ENCODE data around the gene IP6K1.

IP6K1 gene

GRCh38 chr3:49803465-49804140 is 17.3 kb upstream of the IP6K1 start:
- ATAC-seq (replicated peaks; ENCODE audit: extremely low read depth, poor library complexity, severe bottlenecking) (peak; percentile 16), DNase-seq (ENCODE audit: low spot score in 2 of 2) (peak in 1 of 2 donors; percentile 29)
- Mint-ChIP-seq H3K9me3 (no peaks in the 10 kb centered on the region), H3K27ac (ENCODE audit: low read depth) (peak overlapping the region; percentile 68), H3K4me1 (peaks cover 29% of the 10 kb centered on the region), H3K27me3 (no peaks in the 10 kb centered on the region), H3K36me3 (ENCODE audit: insufficient read depth) (peaks cover 10% of the 10 kb centered on the region), H3K4me3 (peak overlapping the region; percentile 86)

GRCh38 chr3:49802719-49803464 is 16.6 kb upstream of the IP6K1 start, which contains the start of gene INKA1:
Gene INKA1 (plus strand): TSS chr3:49803261. CDS start chr3:49803393, 132 bp downstream.
- DNase-seq (ENCODE audit: low spot score in 2 of 2) (peak; percentile 80 to 83), ATAC-seq (replicated peaks; ENCODE audit: extremely low read depth, poor library complexity, severe bottlenecking) (peak; percentile 89)
- peak within 1 kb of the TSS; percentile 68 for H3K27ac Mint-ChIP-seq (ENCODE audit: low read depth)
- H3K4me1 Mint-ChIP-seq, result peaks cover 29% of the 10 kb centered on the region
- peaks cover 10% of the 10 kb centered on the region for H3K36me3 Mint-ChIP-seq (ENCODE audit: insufficient read depth)
- H3K9me3 Mint-ChIP-seq, result no peaks in the 10 kb centered on the region
- H3K27me3 Mint-ChIP-seq, result no peaks in the 10 kb centered on the region
- peak within 1 kb of the TSS; percentile 86 for H3K4me3 Mint-ChIP-seq

- peaks cover 10% of the 10 kb centered on the region for H3K36me3 Mint-ChIP-seq (ENCODE audit: insufficient read depth)
- no peak for ATAC-seq (replicated peaks; ENCODE audit: extremely low read depth, poor library complexity, severe bottlenecking)
- H3K9me3 Mint-ChIP-seq, result no peaks in the 10 kb centered on the region
- no peak overlapping the region for H3K27ac Mint-ChIP-seq (ENCODE audit: low read depth)
- no peak for DNase-seq (ENCODE audit: low spot score in 2 of 2)
- peaks cover 20% of the 10 kb centered on the region for H3K4me1 Mint-ChIP-seq
- no peak overlapping the region for H3K4me3 Mint-ChIP-seq
- H3K27me3 Mint-ChIP-seq, result no peaks in the 10 kb centered on the region
Measured at GRCh38 chr3:49801160-49801559, 14.8 kb upstream of the IP6K1 start.

GRCh38 chr3:49799761-49800160 is 13.4 kb upstream of the IP6K1 start, which contains the start of gene CDHR4:
Gene CDHR4 (minus strand): TSS chr3:49799873. CDS start chr3:49799812, 61 bp downstream.
- H3K27ac Mint-ChIP-seq (ENCODE audit: low read depth), result no peak within 1 kb of the TSS
- H3K4me1 Mint-ChIP-seq, result peaks cover 10% of the 10 kb centered on the region
- H3K36me3 Mint-ChIP-seq (ENCODE audit: insufficient read depth), result peaks cover 6% of the 10 kb centered on the region
- H3K27me3 Mint-ChIP-seq, result no peaks in the 10 kb centered on the region
- no peak for ATAC-seq (replicated peaks; ENCODE audit: extremely low read depth, poor library complexity, severe bottlenecking)
- DNase-seq (ENCODE audit: low spot score in 2 of 2), result no peak
- no peak within 1 kb of the TSS for H3K4me3 Mint-ChIP-seq
- no peaks in the 10 kb centered on the region for H3K9me3 Mint-ChIP-seq

- Mint-ChIP-seq H3K27me3 (no peaks in the 10 kb centered on the region), H3K36me3 (ENCODE audit: insufficient read depth) (peaks cover 5% of the 10 kb centered on the region), H3K27ac (ENCODE audit: low read depth) (no peak overlapping the region), H3K9me3 (no peaks in the 10 kb centered on the region), H3K4me3 (no peak overlapping the region), H3K4me1 (peaks cover 10% of the 10 kb centered on the region)
- ATAC-seq (replicated peaks; ENCODE audit: extremely low read depth, poor library complexity, severe bottlenecking), result no peak
- DNase-seq (ENCODE audit: low spot score in 2 of 2), result no peak
Measured at GRCh38 chr3:49799105-49799504, 12.8 kb upstream of the IP6K1 start.

GRCh38 chr3:49794926-49795905 is 8.9 kb upstream of the IP6K1 start:
- Mint-ChIP-seq H3K27ac (ENCODE audit: low read depth) (no peak overlapping the region), H3K9me3 (no peaks in the 10 kb centered on the region), H3K4me3 (no peak overlapping the region), H3K27me3 (no peaks in the 10 kb centered on the region), H3K36me3 (ENCODE audit: insufficient read depth) (peaks cover 1% of the 10 kb centered on the region), H3K4me1 (peaks cover 3% of the 10 kb centered on the region)
- ATAC-seq (replicated peaks; ENCODE audit: extremely low read depth, poor library complexity, severe bottlenecking) (no peak), DNase-seq (ENCODE audit: low spot score in 2 of 2) (no peak)

GRCh38 chr3:49794431-49794830 is 8.1 kb upstream of the IP6K1 start:
- H3K27ac Mint-ChIP-seq (ENCODE audit: low read depth), result no peak overlapping the region

GRCh38 chr3:49793486-49794085 is 7.2 kb upstream of the IP6K1 start:
- no peaks in the 10 kb centered on the region for H3K9me3 Mint-ChIP-seq
- ATAC-seq (replicated peaks; ENCODE audit: extremely low read depth, poor library complexity, severe bottlenecking) (no peak), DNase-seq (ENCODE audit: low spot score in 2 of 2) (no peak)
- H3K4me3 Mint-ChIP-seq, result no peak overlapping the region
- H3K27ac Mint-ChIP-seq (ENCODE audit: low read depth), result no peak overlapping the region
- peaks cover 5% of the 10 kb centered on the region for H3K36me3 Mint-ChIP-seq (ENCODE audit: insufficient read depth)
- peaks cover 8% of the 10 kb centered on the region for H3K4me1 Mint-ChIP-seq
- no peaks in the 10 kb centered on the region for H3K27me3 Mint-ChIP-seq

More at GRCh38 chr3:49794431-49794830, 8.1 kb upstream of the IP6K1 start:
- Mint-ChIP-seq H3K36me3 (ENCODE audit: insufficient read depth) (peaks cover 5% of the 10 kb centered on the region), H3K4me3 (no peak overlapping the region), H3K9me3 (no peaks in the 10 kb centered on the region), H3K27me3 (no peaks in the 10 kb centered on the region), H3K4me1 (peaks cover 8% of the 10 kb centered on the region)
- DNase-seq (ENCODE audit: low spot score in 2 of 2) (no peak), ATAC-seq (replicated peaks; ENCODE audit: extremely low read depth, poor library complexity, severe bottlenecking) (no peak)

- Mint-ChIP-seq H3K27me3 (no peaks in the 10 kb centered on the region), H3K36me3 (ENCODE audit: insufficient read depth) (peaks cover 5% of the 10 kb centered on the region), H3K4me1 (peaks cover 8% of the 10 kb centered on the region), H3K27ac (ENCODE audit: low read depth) (no peak overlapping the region), H3K4me3 (no peak overlapping the region), H3K9me3 (no peaks in the 10 kb centered on the region)
- DNase-seq (ENCODE audit: low spot score in 2 of 2) (no peak), ATAC-seq (replicated peaks; ENCODE audit: extremely low read depth, poor library complexity, severe bottlenecking) (no peak)
Measured at GRCh38 chr3:49792371-49793150, 6.2 kb upstream of the IP6K1 start.

GRCh38 chr3:49791571-49791970 is 5.2 kb upstream of the IP6K1 start:
- Mint-ChIP-seq H3K27me3 (no peaks in the 10 kb centered on the region), H3K36me3 (ENCODE audit: insufficient read depth) (peaks cover 6% of the 10 kb centered on the region), H3K4me1 (peaks cover 16% of the 10 kb centered on the region), H3K9me3 (no peaks in the 10 kb centered on the region), H3K27ac (ENCODE audit: low read depth) (no peak overlapping the region), H3K4me3 (no peak overlapping the region)
- ATAC-seq (replicated peaks; ENCODE audit: extremely low read depth, poor library complexity, severe bottlenecking) (no peak), DNase-seq (ENCODE audit: low spot score in 2 of 2) (no peak)

GRCh38 chr3:49790626-49791411 is 4.5 kb upstream of the IP6K1 start:
- peaks cover 17% of the 10 kb centered on the region for H3K4me1 Mint-ChIP-seq
- no peaks in the 10 kb centered on the region for H3K9me3 Mint-ChIP-seq
- no peak for ATAC-seq (replicated peaks; ENCODE audit: extremely low read depth, poor library complexity, severe bottlenecking)
- H3K36me3 Mint-ChIP-seq (ENCODE audit: insufficient read depth), result peaks cover 8% of the 10 kb centered on the region
- no peak for DNase-seq (ENCODE audit: low spot score in 2 of 2)
- H3K4me3 Mint-ChIP-seq, result no peak overlapping the region
- H3K27ac Mint-ChIP-seq (ENCODE audit: low read depth), result peak overlapping the region; percentile 85
- no peaks in the 10 kb centered on the region for H3K27me3 Mint-ChIP-seq
